ENCODE data around the gene GNAZ. TPM values are rescaled to one million over a fixed set of nuclear protein-coding genes. Genes with fewer than 3 reads are reported as not detected.
A peak's percentile ranks its signal among the peaks of the same experiment; 100 is the strongest.

Gene GNAZ
- total and polyA plus RNA-seq, 2 of the 8 experiments (the other 6 are each of a cell fraction or from before 2014, with no cell fraction given), result 6.6 to 9.6 TPM

- Histone ChIP-seq H3K4me3 (ENCODE audit: extremely low read depth in 1 of 4, insufficient read depth in 2 of 4, low read depth in 3 of 4, low read length in 4 of 4) (no peak overlapping the region), H4K20me1 (replicated peaks in 1 of 2; ENCODE audit: control insufficient read depth in 1 of 2, insufficient read depth in 2 of 2, low read length in 2 of 2) (no peaks in the 10 kb centered on the region), H3K23me2 (ENCODE audit: low read depth, low read length) (no peaks in the 10 kb centered on the region), H3K27ac (ENCODE audit: low read depth, low read length) (no peak overlapping the region), H3K4ac (replicated peaks; ENCODE audit: insufficient read length, low read depth, low read length) (no peak overlapping the region), H3K9ac (replicated peaks in 1 of 4; ENCODE audit: extremely low read depth in 1 of 4, low read depth in 3 of 4, low read length in 3 of 4) (no peak overlapping the region), H2BK5ac (ENCODE audit: low read depth, low read length) (no peak overlapping the region), H3K4me2 (ENCODE audit: insufficient read depth in 1 of 2, low read depth in 2 of 2, low read length in 2 of 2) (no peak overlapping the region), H3K27me3 (replicated peaks in 1 of 4; ENCODE audit: control insufficient read depth in 3 of 4, extremely low read depth in 1 of 4, insufficient read depth in 3 of 4, low read length in 3 of 4) (peaks cover 0 to 7% (median 4%) of the 10 kb centered on the region in 4 experiments; a peak in 4 of 7 replicates), H2AFZ (ENCODE audit: low read length) (no peak overlapping the region), H2BK120ac (replicated peaks; ENCODE audit: low read depth, low read length) (no peak overlapping the region), H4K8ac (ENCODE audit: extremely low read depth, insufficient read depth, low read length) (no peak overlapping the region), H3K18ac (ENCODE audit: extremely low read depth, low read length) (no peak overlapping the region), H4K5ac (ENCODE audit: insufficient read length, low read depth, low read length) (no peak overlapping the region), H3K23ac (ENCODE audit: insufficient read length) (no peak overlapping the region), H3K4me1 (replicated peaks in 1 of 4; ENCODE audit: control insufficient read depth in 3 of 4, insufficient read depth in 4 of 4, low read length in 3 of 4) (no peaks in the 10 kb centered on the region), H2BK20ac (ENCODE audit: low read length) (no peak overlapping the region), H3K14ac (ENCODE audit: insufficient read length) (no peak overlapping the region), H2BK12ac (ENCODE audit: low read depth, low read length) (no peak overlapping the region), H2AK5ac (ENCODE audit: low read depth, low read length) (no peak overlapping the region), H3K36me3 (ENCODE audit: control insufficient read depth in 2 of 4, insufficient read depth in 4 of 4, low read length in 3 of 4) (no peaks in the 10 kb centered on the region), H3K56ac (replicated peaks; ENCODE audit: insufficient read length, low read depth, low read length) (no peak overlapping the region), H3K79me2 (ENCODE audit: control insufficient read depth in 1 of 2, insufficient read depth in 2 of 2, low read length in 2 of 2) (no peaks in the 10 kb centered on the region), H3K79me1 (ENCODE audit: low read depth, low read length) (no peaks in the 10 kb centered on the region), H2BK15ac (ENCODE audit: low read length) (no peak overlapping the region), H4K91ac (replicated peaks; ENCODE audit: insufficient read length, low read length) (no peak overlapping the region), H3K9me3 (ENCODE audit: insufficient read depth in 2 of 2, low read depth in 1 of 2, low read length in 1 of 2) (no peaks in the 10 kb centered on the region)
- ChIA-PET POLR2A (ENCODE audit: partially characterized antibody) (no interaction called here), CTCF (ENCODE audit: partially characterized antibody) (no interaction called here)
- 90% methylated on average over 8 of the region's 8 CpGs; no CpG with 5 or more reads in 1 of the 2 experiments for whole genome bisulfite sequencing, 2 experiments (ENCODE audit: extremely low coverage in 1 of 2, insufficient coverage in 1 of 2, insufficient read length in 1 of 2, insufficient replicate concordance in 2 of 2, low coverage in 1 of 2, low lambda C conversion rate in 2 of 2, missing lambda C conversion rate in 1 of 2)
- FAIRE-seq, result no peak
- TF ChIP-seq GABPA (IDR thresholded peaks at IDR 0.05; ENCODE audit: borderline replicate concordance, insufficient read depth, low read length), result no peak
- DNase-seq (ENCODE audit: low read depth in 1 of 2, low spot score in 2 of 2), result peak in 1 of 2 experiments; percentile 20
These were observed 16.3 kb upstream of the GNAZ start for GRCh38 chr22:23053912-23054530.
